ENCODE results near the gene KLHL6. TPM values are rescaled to one million over a fixed set of nuclear protein-coding genes. Genes with fewer than 3 reads are reported as not detected.
A peak's percentile ranks its signal among the peaks of the same experiment; 100 is the strongest.

Gene KLHL6
- polyA plus RNA-seq, 1 of the 3 experiments (the other 2 are of a cell fraction) = not detected

- ChIA-PET POLR2A (no interaction called here), CTCF (no interaction called here)
- Histone ChIP-seq H3K36me3 (replicated peaks in 1 of 2; ENCODE audit: control insufficient read depth in 1 of 2, insufficient read depth in 2 of 2, low read length in 1 of 2) (no peaks in the 10 kb centered on the region), H3K9ac (no peak overlapping the region), H3K4me2 (no peak overlapping the region), H3K4me1 (ENCODE audit: control insufficient read depth in 1 of 2, insufficient read depth in 2 of 2, low read depth in 1 of 2, low read length in 1 of 2) (no peaks in the 10 kb centered on the region; a peak in 1 of 4 replicates), H3K9me3 (peaks cover 5% of the 10 kb centered on the region; the same call in 1 of the 2 replicates), H3K27me3 (ENCODE audit: insufficient read depth) (no peaks in the 10 kb centered on the region), H3K9me2 (no peaks in the 10 kb centered on the region), H2AFZ (ENCODE audit: low read depth) (no peak overlapping the region), H4K20me1 (ENCODE audit: insufficient read depth) (no peaks in the 10 kb centered on the region), H3K27ac (ENCODE audit: low read depth in 2 of 2, low read length in 1 of 2) (no peak overlapping the region), H3K79me2 (ENCODE audit: insufficient read depth) (no peaks in the 10 kb centered on the region), H3F3A (replicated peaks; ENCODE audit: insufficient read depth) (no peaks in the 10 kb centered on the region), H3K4me3 (ENCODE audit: low read depth in 2 of 2, low read length in 1 of 2) (no peak overlapping the region)
- 60% methylated on average over 7 of the region's 7 CpGs for WGBS (ENCODE audit: low lambda C conversion rate)
- DNase-seq = no peak
- no peak for TF ChIP-seq PBX3 (IDR thresholded peaks at IDR 0.05)
- TF ChIP-seq CTCF (IDR thresholded peaks at IDR 0.05) = no peak
- no peak for TF ChIP-seq ELF1 (IDR thresholded peaks at IDR 0.05)
- no peak for TF ChIP-seq SIN3A (IDR thresholded peaks at IDR 0.05; ENCODE audit: borderline replicate concordance, low read depth, low read length)
- no peak for TF ChIP-seq USF1 (IDR thresholded peaks at IDR 0.05; ENCODE audit: borderline replicate concordance, low read depth)
- TF ChIP-seq FOXM1 (IDR thresholded peaks at IDR 0.05; ENCODE audit: low read depth) = no peak
Measured at GRCh38 chr3:183592821-183593220, 37.3 kb upstream of the KLHL6 start.

- Histone ChIP-seq H3K27ac (ENCODE audit: low read depth in 2 of 2, low read length in 1 of 2) (no peak overlapping the region), H4K20me1 (ENCODE audit: insufficient read depth) (no peaks in the 10 kb centered on the region), H3K27me3 (ENCODE audit: insufficient read depth) (0 out of 2 replicates have a peak, but pooled peaks cover 6% of the 10 kb centered on the region), H2AFZ (ENCODE audit: low read depth) (no peak overlapping the region), H3F3A (replicated peaks; ENCODE audit: insufficient read depth) (no peaks in the 10 kb centered on the region), H3K4me2 (no peak overlapping the region), H3K4me3 (ENCODE audit: low read depth in 2 of 2, low read length in 1 of 2) (no peak overlapping the region), H3K79me2 (ENCODE audit: insufficient read depth) (no peaks in the 10 kb centered on the region), H3K4me1 (ENCODE audit: control insufficient read depth in 1 of 2, insufficient read depth in 2 of 2, low read depth in 1 of 2, low read length in 1 of 2) (no peaks in the 10 kb centered on the region; a peak in 1 of 4 replicates), H3K9ac (no peak overlapping the region), H3K36me3 (replicated peaks in 1 of 2; ENCODE audit: control insufficient read depth in 1 of 2, insufficient read depth in 2 of 2, low read length in 1 of 2) (no peaks in the 10 kb centered on the region), H3K9me2 (no peaks in the 10 kb centered on the region), H3K9me3 (no peaks in the 10 kb centered on the region)
- WGBS (ENCODE audit: low lambda C conversion rate) = 77% methylated on average over 6 of the region's 6 CpGs
- DNase-seq = no peak
- TF ChIP-seq FOSL2 (IDR thresholded peaks at IDR 0.05; ENCODE audit: borderline replicate concordance, low read depth) = no peak
- no peak for TF ChIP-seq EP300 (IDR thresholded peaks at IDR 0.05; ENCODE audit: borderline replicate concordance in 1 of 2, low read depth in 1 of 2, low read length in 1 of 2)
- peak; percentile 41 for TF ChIP-seq CTCF (IDR thresholded peaks at IDR 0.05)
- TF ChIP-seq RAD21 (IDR thresholded peaks at IDR 0.05; ENCODE audit: low read length) = 0 out of 2 replicates have a peak, but pooled peaks have one; percentile 19
- ChIA-PET POLR2A (no interaction called here), CTCF (interaction anchor here (0.8 to 1.2 kb wide), 2 partner anchors 89 to 122 kb away, joined by 3 to 5 read pairs; no protein-coding TSS in a partner anchor)
Measured at GRCh38 chr3:183591881-183592521, 36.5 kb upstream of the KLHL6 start.

All from SK-N-SH (cell line).